HCT116 (cell line): ENCODE results near the gene PHGDH.

Experiments used
- ATF3 ChIP-seq: IDR thresholded peaks from 2 replicates; pipeline ENCODE4 v1.6.1; 2012
- CTCF ChIP-seq, 3 experiments: fragments of 200-600 bp in 1 of 3; sonication (generic) in 1 of 3; IDR thresholded peaks in 2 of 3; conservative IDR thresholded peaks in 1 of 3; 2 replicates each; pipeline ENCODE4 v1.5.1; 2012 to 2017; ENCODE audit warnings: low read depth in 2 of 3, low read length in 2 of 3, antibody characterized with exemption in 1 of 3, borderline replicate concordance in 1 of 3, control low read depth in 1 of 3, mild to moderate bottlenecking in 1 of 3, mixed read lengths in 1 of 3, mixed run types in 1 of 3, moderate library complexity in 1 of 3; ENCODE audit not compliant: insufficient read depth in 1 of 3
- EGR1 ChIP-seq: IDR thresholded peaks from 2 replicates; pipeline ENCODE4 v1.6.1; 2012; ENCODE audit warnings: low read depth
- JUND ChIP-seq: IDR thresholded peaks from 2 replicates; pipeline ENCODE4 v1.6.1; 2012
- POLR2AphosphoS5 ChIP-seq: IDR thresholded peaks from 2 replicates; pipeline ENCODE4 v1.6.1; 2011; ENCODE audit warnings: mild to moderate bottlenecking, low read depth, low read length, moderate library complexity
- REST ChIP-seq: IDR thresholded peaks from 2 replicates; pipeline ENCODE4 v1.6.1; 2012; ENCODE audit warnings: low read depth
- SP1 ChIP-seq: IDR thresholded peaks from 2 replicates; pipeline ENCODE4 v1.6.1; 2012; ENCODE audit warnings: low read depth

GRCh38 chr1:119767486-119767885 is 55.8 kb downstream of the PHGDH start:
- TF ChIP-seq POLR2AphosphoS5, result no peak
- no peak for TF ChIP-seq SP1
- TF ChIP-seq CTCF (IDR thresholded peaks at IDR 0.05 in 2 of 3, conservative IDR thresholded peaks at IDR 0.05 in 1 of 3; ENCODE audit: borderline replicate concordance in 1 of 3, insufficient read depth in 1 of 3, low read depth in 2 of 3, low read length in 2 of 3), result no peak
- TF ChIP-seq EGR1, result no peak
- TF ChIP-seq REST, result no peak
- no peak for TF ChIP-seq ATF3
- TF ChIP-seq JUND, result no peak
